T-helper 2 cell treated with Interferon-gamma antibody and Interleukin-4, amounts not matched to agents 5 μg/mL and 100 μg/mL, for 36 hours (primary cell): Measurements from ENCODE around the gene MTMR3.

Experiments used
- DNase-seq: peaks from one replicate; pipeline ENCODE4 v3.0.0; 2021; ENCODE audit warnings: low spot score
- H3K27ac Mint-ChIP-seq: one replicate; pipeline ENCODE4 v1.8.0; 2021; ENCODE audit warnings: mild to moderate bottlenecking, mixed read lengths
- H3K27me3 Mint-ChIP-seq: one replicate; pipeline ENCODE4 v1.8.0; 2021; ENCODE audit warnings: low read depth, mixed read lengths
- H3K36me3 Mint-ChIP-seq: one replicate; pipeline ENCODE4 v1.8.0; 2021; ENCODE audit warnings: low read depth, mixed read lengths
- H3K4me1 Mint-ChIP-seq: one replicate; pipeline ENCODE4 v1.8.0; 2021; ENCODE audit warnings: low read depth, mixed read lengths
- H3K4me3 Mint-ChIP-seq: one replicate; pipeline ENCODE4 v1.8.0; 2022; ENCODE audit warnings: mild to moderate bottlenecking, moderate library complexity, mixed read lengths
- H3K9me3 Mint-ChIP-seq: one replicate; pipeline ENCODE4 v1.8.0; 2021; ENCODE audit warnings: mixed read lengths

MTMR3 gene

DNA sequence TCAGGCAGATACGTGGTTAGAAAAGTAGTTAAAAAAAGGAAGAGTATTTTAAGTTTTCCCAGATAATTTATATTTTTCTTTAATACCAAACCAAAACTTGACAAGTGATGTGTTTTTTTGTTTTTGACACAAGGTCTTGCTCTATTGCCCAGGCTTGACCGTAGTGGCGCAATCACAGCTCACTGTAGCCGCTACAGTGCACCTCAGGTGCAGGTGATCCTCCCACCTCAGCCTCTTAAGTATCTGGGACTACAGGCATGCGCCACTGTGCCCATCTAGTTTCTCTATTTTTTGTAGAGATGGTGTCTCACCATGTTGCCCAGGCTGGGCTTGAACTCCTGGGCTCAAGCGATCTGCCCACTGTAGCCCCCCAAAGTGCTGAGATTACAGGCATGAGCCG, 92.5 kb downstream of the MTMR3 start:
- DNase-seq, result no peak
- Mint-ChIP-seq H3K4me3 (no peak overlapping the region), H3K27me3 (no peaks in the 10 kb centered on the region), H3K27ac (no peak overlapping the region), H3K4me1 (no peaks in the 10 kb centered on the region), H3K9me3 (no peaks in the 10 kb centered on the region), H3K36me3 (peaks cover 8% of the 10 kb centered on the region)

DNA sequence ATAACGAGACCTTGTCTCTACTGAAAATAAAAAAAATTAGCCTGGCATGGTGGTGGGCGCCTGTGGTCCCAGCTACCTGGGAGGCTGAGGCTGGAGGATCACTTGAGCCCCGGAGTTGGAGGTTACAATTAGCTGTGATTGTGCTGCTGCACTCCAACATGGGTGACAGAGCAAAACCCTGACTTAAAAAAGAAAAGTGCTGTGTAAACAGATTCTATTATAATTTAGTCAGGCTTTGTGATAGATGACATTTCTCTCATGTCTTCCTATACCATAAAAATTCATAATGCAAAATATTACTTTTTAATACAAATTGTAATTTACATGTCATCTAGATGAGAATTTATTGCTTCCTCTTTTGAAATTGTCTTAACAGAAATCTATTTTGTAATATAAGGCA, 94.1 kb downstream of the MTMR3 start:
- no peak for DNase-seq
- H3K36me3 Mint-ChIP-seq, result peaks cover 8% of the 10 kb centered on the region
- no peak overlapping the region for H3K27ac Mint-ChIP-seq
- no peak overlapping the region for H3K4me3 Mint-ChIP-seq
- no peaks in the 10 kb centered on the region for H3K9me3 Mint-ChIP-seq
- no peaks in the 10 kb centered on the region for H3K4me1 Mint-ChIP-seq
- no peaks in the 10 kb centered on the region for H3K27me3 Mint-ChIP-seq

DNA sequence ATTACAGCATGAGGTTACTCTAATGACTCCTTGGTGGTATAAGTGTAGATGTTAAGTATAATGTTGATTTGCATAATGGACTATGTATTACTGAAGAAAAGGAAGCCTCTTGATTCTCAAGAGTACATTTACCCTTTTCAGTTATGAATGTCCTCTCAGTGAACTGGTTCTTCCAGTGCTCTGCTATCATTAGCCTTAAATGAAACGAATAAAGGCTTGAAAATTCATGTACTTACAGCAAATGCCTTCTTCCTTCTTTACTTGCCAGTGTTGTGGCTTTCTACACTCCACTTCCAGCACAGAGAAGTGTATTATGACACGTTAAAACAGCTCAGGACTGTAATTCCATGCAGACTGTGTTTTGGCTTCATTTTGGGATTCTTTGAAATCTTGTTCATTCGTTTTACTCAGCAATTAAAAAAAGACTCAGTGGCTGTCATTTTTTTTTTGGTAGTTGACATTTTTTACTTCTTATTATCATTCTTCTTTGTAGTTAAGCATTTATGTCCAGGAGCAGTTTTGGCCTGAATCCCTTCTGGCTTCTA, 96.9 kb downstream of the MTMR3 start:
- no peak overlapping the region for H3K27ac Mint-ChIP-seq
- no peak for DNase-seq
- H3K36me3 Mint-ChIP-seq, result peaks cover 7% of the 10 kb centered on the region
- no peaks in the 10 kb centered on the region for H3K4me1 Mint-ChIP-seq
- no peak overlapping the region for H3K4me3 Mint-ChIP-seq
- no peaks in the 10 kb centered on the region for H3K9me3 Mint-ChIP-seq
- no peaks in the 10 kb centered on the region for H3K27me3 Mint-ChIP-seq

DNA sequence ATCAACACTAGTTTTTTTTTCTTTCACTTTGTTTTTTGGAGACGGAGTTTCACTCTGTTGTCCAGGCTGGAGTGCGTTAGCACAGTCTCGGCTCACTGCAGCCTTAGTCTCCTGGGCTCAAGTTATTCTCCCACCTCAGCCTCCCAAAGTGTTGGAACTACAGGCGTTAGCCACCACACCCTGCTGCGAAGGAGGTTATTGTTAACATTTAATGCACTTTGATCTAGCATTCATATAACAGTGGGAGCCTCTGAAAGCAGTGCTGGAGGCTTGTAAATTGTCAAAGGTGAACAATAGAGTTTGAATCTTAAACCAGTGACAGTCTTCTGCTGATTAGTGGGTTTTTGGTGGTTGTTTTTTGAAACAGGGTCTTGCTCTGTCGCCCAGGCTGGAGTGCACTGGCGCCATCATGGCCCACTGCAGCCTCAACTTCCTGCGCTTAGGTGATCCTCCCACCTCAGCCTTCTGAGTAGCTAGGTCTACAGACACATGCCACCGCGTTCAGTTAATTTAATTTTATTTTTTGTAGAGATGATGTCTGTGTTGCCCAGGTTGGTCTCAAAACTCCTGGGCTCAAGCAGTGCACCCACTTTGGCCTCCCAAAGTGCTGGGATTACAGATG, 100.4 kb downstream of the MTMR3 start:
- Mint-ChIP-seq H3K4me1 (peaks cover 3% of the 10 kb centered on the region), H3K4me3 (no peak overlapping the region), H3K27ac (no peak overlapping the region), H3K36me3 (peaks cover 11% of the 10 kb centered on the region), H3K9me3 (no peaks in the 10 kb centered on the region), H3K27me3 (no peaks in the 10 kb centered on the region)
- no peak for DNase-seq

DNA sequence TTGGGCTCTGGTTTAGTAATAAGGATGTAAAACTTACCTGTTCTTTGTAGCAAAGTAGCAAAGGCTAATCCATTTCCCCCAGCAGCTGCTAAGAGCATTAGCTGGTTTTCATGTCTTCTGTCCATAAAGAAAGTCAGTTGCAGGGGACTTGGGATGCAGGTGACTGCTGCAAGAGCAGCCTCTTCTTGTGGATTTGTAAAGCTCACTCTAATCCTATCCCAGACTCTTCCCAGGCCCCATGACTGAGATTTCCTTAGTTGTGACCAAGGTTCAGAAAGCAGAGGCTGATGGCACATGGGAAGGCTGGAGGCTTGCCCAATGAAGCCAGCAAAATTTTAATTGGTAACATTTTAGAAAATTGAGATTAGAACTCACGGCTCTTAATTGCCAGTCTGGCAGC, 102.9 kb downstream of the MTMR3 start:
- H3K27ac Mint-ChIP-seq, result no peak overlapping the region
- no peak overlapping the region for H3K4me3 Mint-ChIP-seq
- no peaks in the 10 kb centered on the region for H3K9me3 Mint-ChIP-seq
- peaks cover 7% of the 10 kb centered on the region for H3K36me3 Mint-ChIP-seq
- H3K4me1 Mint-ChIP-seq, result peaks cover 3% of the 10 kb centered on the region
- no peaks in the 10 kb centered on the region for H3K27me3 Mint-ChIP-seq
- DNase-seq, result no peak

DNA sequence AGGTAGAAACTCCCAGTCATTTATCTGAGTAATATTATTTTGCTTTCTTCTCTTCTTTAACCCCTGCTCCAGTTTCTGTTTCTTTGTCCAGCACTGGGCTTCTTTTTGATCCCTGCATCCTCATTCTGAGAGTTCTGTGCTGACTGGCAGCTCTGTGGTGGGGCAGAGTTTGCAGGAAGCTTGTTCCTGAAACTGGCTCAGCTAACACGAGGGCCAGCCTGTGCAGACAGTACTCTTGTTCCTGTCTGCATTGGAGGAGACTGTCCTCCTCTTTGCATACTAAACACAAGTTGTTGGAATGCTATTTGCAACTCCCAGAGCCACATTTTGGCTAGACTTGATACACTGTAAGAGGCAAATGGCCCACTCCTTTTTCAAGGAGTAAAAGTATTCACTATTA, 104.2 kb downstream of the MTMR3 start:
- Mint-ChIP-seq H3K27ac (peak overlapping the region; percentile 41), H3K4me1 (peaks cover 3% of the 10 kb centered on the region), H3K9me3 (no peaks in the 10 kb centered on the region), H3K36me3 (peaks cover 13% of the 10 kb centered on the region), H3K4me3 (no peak overlapping the region), H3K27me3 (no peaks in the 10 kb centered on the region)
- no peak for DNase-seq

DNA sequence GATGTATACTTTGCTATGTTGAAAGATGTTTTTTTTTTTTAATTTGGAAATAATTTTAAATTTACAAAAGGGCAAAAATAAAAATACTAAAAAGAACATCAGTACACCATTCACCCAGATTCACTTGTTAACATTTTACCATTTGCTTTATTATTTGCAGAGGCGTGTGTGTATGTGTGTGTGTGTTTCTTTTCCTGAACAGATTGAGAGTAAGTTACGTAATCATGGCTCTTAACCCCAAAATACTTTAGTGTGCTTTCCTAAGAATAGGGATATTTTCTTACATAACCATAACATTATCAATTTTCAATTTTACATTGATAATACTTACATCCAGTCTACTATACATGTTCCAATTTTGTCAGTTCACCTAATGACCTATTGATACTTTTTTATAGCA, 105.7 kb downstream of the MTMR3 start:
- Mint-ChIP-seq H3K27me3 (no peaks in the 10 kb centered on the region), H3K4me1 (peaks cover 3% of the 10 kb centered on the region)

DNA sequence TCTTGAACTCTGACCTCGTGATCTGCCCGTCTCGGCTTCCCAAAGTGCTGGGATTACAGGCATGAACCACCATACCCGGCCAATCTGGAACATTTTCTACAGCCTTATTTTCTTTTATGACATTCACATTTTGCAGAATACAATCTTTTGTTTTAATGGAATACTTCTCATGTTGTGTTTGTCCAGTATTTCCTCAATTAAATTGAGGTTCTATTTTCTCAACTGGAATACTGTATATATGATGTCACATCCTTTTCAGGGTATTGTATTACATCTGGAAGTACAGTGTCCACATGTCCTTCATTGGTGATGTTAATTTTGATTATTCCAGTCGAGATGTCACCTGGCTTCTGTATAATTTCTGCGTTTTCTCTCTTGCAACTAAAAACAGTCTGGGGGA, 106.5 kb downstream of the MTMR3 start:
- no peak for DNase-seq
- no peaks in the 10 kb centered on the region for H3K9me3 Mint-ChIP-seq
- H3K4me1 Mint-ChIP-seq, result peaks cover 4% of the 10 kb centered on the region
- no peak overlapping the region for H3K27ac Mint-ChIP-seq
- H3K4me3 Mint-ChIP-seq, result no peak overlapping the region
- H3K27me3 Mint-ChIP-seq, result no peaks in the 10 kb centered on the region
- H3K36me3 Mint-ChIP-seq, result peaks cover 20% of the 10 kb centered on the region

More for the DNA sequence above, 105.7 kb downstream of the MTMR3 start:
- Mint-ChIP-seq H3K36me3 (peaks cover 16% of the 10 kb centered on the region), H3K9me3 (no peaks in the 10 kb centered on the region), H3K27ac (no peak overlapping the region), H3K4me3 (no peak overlapping the region)
- DNase-seq, result no peak

DNA sequence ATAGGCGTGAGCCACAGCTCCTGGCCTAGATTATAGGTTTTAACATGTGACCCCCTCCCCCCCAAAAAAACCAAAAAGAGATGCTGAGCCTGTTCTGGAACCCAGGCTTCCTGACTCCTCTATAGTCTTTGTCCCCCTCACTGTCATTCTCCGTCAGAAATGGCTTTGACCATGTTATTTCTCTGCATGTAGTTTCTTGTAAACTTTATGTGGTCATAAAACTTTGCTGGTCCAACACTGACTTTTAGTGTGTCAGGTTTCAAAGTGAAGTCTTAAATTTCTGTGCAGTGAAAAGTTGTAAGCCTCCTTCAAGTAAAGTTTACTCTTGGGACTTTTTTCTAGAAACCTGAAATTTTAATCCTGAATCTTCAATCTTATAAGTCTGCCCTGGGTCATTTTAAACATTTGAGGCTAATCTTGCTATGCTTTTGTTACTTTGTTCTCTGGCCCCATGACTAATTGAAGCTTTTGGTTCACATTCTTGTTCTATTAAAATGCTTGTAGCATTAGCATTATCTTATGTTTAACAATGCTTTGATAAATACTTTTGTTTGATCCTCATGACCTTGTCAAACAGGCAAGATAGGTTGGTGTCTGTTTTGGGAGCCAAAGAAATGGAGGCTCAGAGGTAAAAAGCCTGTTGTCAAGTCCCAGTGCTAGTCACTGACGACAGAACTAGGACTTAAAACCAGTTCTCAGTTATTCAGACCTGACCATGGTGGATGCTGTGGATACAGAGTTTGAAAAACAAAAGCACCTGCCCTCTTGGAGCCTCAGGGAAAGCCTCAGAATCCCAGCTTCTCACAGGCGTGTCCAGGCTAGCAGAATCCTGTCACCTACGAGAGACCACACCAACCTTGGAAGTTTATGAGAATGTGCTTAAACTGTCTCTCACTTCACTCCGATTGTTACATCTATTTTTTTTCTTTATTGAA, 109.6 kb downstream of the MTMR3 start:
- Mint-ChIP-seq H3K4me1 (peaks cover 4% of the 10 kb centered on the region), H3K36me3 (peaks cover 16% of the 10 kb centered on the region), H3K4me3 (no peak overlapping the region), H3K9me3 (no peaks in the 10 kb centered on the region), H3K27me3 (no peaks in the 10 kb centered on the region), H3K27ac (no peak overlapping the region)
- DNase-seq, result no peak

DNA sequence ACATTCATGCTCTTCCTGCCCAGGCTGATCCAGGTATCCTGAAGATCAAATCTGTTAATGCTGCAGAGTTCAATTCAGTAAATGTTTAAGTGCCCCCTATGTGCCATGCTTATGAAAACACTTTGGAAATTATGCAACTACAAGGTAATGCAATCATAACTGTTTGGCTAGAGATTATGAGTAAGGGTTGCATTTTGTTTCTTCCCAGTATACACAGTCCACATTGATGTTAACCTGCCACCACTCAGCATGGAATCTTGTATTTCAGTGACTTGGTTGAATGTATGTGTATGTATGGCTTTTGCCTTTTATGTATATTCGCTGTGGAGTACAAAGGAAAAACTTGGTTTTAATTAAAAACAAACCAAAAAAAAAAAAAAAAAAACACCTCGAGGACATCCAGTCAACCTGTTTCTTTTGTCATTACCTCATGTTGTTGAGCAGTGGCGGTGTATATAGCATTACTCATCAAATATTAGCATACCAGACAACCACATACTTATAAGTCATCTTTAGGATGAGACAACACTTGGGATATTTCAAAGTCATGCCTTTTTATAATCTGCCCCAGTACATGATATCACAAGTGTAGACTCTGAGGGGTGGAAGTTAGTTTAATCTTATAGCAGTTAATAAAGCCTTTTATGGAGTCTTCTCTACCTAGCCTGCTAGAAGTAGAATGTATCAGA, 111.2 kb downstream of the MTMR3 start:
- H3K4me3 Mint-ChIP-seq, result no peak overlapping the region
- H3K27ac Mint-ChIP-seq, result no peak overlapping the region
- H3K36me3 Mint-ChIP-seq, result peaks cover 19% of the 10 kb centered on the region
- H3K27me3 Mint-ChIP-seq, result no peaks in the 10 kb centered on the region
- DNase-seq, result no peak
- peaks cover 4% of the 10 kb centered on the region for H3K4me1 Mint-ChIP-seq
- no peaks in the 10 kb centered on the region for H3K9me3 Mint-ChIP-seq

DNA sequence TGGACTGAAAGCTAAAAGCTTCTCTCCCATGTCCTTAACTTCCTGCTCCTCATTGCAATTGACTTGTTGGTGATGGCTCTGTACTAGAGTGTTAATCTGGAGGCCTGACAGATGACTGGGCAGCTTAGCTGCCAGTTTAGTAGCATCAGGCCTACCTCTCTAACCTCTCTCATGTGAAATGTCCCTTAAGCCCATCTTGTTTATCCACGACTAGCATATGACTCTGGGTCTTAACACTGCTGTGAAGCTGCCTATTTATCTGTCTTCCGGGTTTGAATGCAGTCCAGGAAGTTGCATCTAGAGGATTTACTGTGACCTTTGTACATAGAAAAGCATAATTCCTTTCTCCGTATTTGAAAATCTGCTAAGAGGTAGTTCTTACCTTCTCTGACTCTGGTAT, 112.0 kb downstream of the MTMR3 start:
- peak overlapping the region; percentile 23 for H3K27ac Mint-ChIP-seq
- H3K9me3 Mint-ChIP-seq, result no peaks in the 10 kb centered on the region
- no peaks in the 10 kb centered on the region for H3K27me3 Mint-ChIP-seq
- no peak overlapping the region for H3K4me3 Mint-ChIP-seq
- H3K4me1 Mint-ChIP-seq, result peaks cover 4% of the 10 kb centered on the region
- no peak for DNase-seq
- H3K36me3 Mint-ChIP-seq, result peaks cover 19% of the 10 kb centered on the region

DNA sequence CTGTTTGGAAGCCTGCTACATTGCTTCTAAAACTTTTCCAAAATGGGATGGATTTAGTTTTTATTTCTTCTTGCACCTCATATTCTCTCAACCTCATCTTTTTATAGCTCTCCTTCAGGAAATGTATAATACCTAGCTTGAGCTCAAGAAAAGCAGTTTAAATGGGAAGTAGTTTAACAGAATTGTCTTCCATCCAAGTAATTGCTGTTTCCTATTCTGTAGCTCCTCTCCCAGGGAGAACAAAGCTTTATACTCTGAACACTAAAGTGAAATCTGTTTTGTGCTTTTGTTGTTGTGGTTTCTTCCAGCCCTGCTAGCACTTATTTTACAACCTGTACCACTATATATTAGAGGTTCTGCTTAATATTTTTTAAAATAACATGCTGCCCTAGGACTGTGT, 114.1 kb downstream of the MTMR3 start:
- Mint-ChIP-seq H3K27me3 (no peaks in the 10 kb centered on the region), H3K27ac (no peak overlapping the region), H3K4me1 (peaks cover 6% of the 10 kb centered on the region), H3K36me3 (peaks cover 13% of the 10 kb centered on the region), H3K9me3 (no peaks in the 10 kb centered on the region), H3K4me3 (no peak overlapping the region)
- DNase-seq, result no peak

DNA sequence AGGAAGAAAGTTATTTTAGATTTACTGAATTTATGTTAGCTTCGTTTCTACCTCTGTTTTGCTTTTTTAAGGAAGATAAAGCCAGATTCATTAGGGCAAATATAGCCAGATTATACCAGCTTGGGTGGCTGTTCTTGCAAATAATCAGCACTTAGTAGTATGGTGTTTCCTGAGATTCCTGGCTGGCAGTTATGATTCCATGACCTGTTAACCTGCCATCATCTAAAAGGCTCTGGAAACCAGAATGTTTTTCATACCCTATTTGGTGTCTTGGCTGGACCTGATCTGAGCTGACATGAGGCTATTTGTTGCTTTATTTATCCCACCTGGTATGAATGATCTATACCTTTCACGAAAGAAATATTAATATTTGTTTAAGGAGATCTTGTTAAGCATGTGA, 114.5 kb downstream of the MTMR3 start:
- Mint-ChIP-seq H3K36me3 (peaks cover 13% of the 10 kb centered on the region), H3K9me3 (no peaks in the 10 kb centered on the region), H3K27ac (no peak overlapping the region), H3K27me3 (no peaks in the 10 kb centered on the region), H3K4me1 (peaks cover 6% of the 10 kb centered on the region), H3K4me3 (no peak overlapping the region)
- DNase-seq, result no peak
